ENCODE measurements around the gene KANK2. TPM values are rescaled to one million over a fixed set of nuclear protein-coding genes. Genes with fewer than 3 reads are reported as not detected.
"Not testable (repeated sequence)": the region's sequence is repeated elsewhere in the genome, so short reads cannot be mapped to it uniquely, and the experiment has no call there.

KANK2 gene
- total RNA-seq, 1 donor from 2014 or later = 55.3 TPM

DNA sequence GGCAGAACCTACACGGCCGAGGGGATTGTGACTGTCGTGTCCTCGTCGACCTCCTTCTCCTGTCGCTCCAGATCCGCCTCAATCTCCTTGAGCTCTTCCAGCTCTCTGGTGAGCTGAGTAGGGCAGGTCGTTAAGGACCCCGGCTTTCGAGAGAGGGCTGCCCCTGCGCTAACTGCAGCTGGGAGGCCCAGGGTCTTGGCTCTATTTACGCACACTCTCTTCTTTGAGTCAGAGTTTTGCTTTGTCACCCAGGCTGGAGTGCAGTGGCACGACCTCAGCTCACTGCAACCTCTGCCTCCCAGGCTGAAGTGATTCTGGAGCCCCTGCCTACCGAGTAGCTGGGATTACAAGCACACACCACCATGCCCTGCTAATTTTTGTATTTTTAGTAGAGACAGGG is 49.3 kb downstream of the KANK2 start:
- H3K27me3 Mint-ChIP-seq = no peaks in the 10 kb centered on the region
- DNase-seq (ENCODE audit: extremely low spot score, unreplicated experiment) = no peak
- TF ChIP-seq, protein P1, sequence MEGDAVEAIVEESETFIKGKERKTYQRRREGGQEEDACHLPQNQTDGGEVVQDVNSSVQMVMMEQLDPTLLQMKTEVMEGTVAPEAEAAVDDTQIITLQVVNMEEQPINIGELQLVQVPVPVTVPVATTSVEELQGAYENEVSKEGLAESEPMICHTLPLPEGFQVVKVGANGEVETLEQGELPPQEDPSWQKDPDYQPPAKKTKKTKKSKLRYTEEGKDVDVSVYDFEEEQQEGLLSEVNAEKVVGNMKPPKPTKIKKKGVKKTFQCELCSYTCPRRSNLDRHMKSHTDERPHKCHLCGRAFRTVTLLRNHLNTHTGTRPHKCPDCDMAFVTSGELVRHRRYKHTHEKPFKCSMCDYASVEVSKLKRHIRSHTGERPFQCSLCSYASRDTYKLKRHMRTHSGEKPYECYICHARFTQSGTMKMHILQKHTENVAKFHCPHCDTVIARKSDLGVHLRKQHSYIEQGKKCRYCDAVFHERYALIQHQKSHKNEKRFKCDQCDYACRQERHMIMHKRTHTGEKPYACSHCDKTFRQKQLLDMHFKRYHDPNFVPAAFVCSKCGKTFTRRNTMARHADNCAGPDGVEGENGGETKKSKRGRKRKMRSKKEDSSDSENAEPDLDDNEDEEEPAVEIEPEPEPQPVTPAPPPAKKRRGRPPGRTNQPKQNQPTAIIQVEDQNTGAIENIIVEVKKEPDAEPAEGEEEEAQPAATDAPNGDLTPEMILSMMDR (conservative IDR thresholded peaks at IDR 0.05) = no peak
- H3K27ac Mint-ChIP-seq = no peak overlapping the region
- H3K36me3 Mint-ChIP-seq = peaks cover 4% of the 10 kb centered on the region
- H3K4me3 Mint-ChIP-seq = no peak overlapping the region
- peaks cover 7% of the 10 kb centered on the region for H3K4me1 Mint-ChIP-seq (ENCODE audit: unreplicated experiment)
- no peaks in the 10 kb centered on the region for H3K9me3 Mint-ChIP-seq

DNA sequence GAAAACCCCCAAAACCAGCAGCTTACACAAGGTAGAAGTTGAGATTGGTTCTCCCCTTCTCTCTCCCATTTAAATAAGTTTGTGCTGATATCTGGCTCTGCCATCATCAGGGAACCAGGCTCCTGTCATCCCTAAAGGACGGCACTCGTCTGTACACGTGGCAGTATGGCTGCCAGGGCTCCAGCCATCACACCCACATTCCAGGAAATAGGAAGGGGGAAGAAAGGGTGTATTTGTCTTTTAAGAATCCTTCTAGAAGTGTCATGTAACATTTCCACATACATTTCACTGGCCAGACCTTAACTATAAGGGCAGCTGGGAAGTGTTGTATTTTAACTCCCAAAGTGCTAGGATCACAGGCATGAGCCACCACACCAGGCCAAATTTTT is 51.8 kb downstream of the KANK2 start:
- Mint-ChIP-seq H3K4me1 (ENCODE audit: unreplicated experiment) (peaks cover 4% of the 10 kb centered on the region), H3K36me3 (peaks cover 4% of the 10 kb centered on the region), H3K9me3 (no peaks in the 10 kb centered on the region), H3K27ac (no peak overlapping the region), H3K27me3 (no peaks in the 10 kb centered on the region), H3K4me3 (no peak overlapping the region)
- no peak for DNase-seq (ENCODE audit: extremely low spot score, unreplicated experiment)
- TF ChIP-seq, protein P1 (conservative IDR thresholded peaks at IDR 0.05) = no peak

DNA sequence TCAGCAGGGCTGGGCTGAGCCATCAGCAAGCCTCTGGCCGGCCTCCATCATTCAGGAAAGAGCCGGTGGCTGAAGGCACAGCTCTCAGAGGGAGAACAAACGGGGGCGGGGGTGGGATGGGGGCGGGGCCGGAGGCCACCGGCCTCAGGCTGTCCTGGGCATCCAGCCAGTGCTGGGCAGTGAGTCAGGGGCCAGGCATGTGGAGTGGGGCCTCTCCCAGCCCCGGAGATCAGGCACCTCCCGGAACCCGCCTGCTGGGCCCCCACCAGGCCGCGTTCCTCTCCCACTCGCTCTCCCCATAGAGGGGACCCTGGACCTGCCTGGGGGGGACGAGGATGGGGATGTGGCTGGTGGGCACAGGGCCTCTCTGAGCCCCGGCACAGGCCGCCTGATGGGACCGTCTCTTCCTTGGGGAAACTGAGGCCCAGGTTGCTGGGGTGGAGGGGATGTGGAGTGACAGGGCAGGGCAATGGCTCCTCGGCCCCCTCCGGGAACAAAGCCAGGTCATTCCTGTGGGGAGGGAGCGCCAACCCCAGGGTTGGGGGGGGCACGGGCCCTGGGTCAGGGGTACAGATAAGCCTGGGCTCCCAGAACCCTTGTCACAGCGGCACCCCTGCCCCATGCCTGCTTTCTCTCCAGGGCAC is 54.7 kb downstream of the KANK2 start:
- Mint-ChIP-seq H3K27ac (peak overlapping the region; percentile 71), H3K9me3 (no peaks in the 10 kb centered on the region), H3K4me3 (no peak overlapping the region), H3K36me3 (peaks cover 4% of the 10 kb centered on the region), H3K27me3 (no peaks in the 10 kb centered on the region), H3K4me1 (ENCODE audit: unreplicated experiment) (peaks cover 15% of the 10 kb centered on the region)
- TF ChIP-seq, protein P1 (conservative IDR thresholded peaks at IDR 0.05) = no peak
- DNase-seq (ENCODE audit: extremely low spot score, unreplicated experiment) = peak; percentile 75

DNA sequence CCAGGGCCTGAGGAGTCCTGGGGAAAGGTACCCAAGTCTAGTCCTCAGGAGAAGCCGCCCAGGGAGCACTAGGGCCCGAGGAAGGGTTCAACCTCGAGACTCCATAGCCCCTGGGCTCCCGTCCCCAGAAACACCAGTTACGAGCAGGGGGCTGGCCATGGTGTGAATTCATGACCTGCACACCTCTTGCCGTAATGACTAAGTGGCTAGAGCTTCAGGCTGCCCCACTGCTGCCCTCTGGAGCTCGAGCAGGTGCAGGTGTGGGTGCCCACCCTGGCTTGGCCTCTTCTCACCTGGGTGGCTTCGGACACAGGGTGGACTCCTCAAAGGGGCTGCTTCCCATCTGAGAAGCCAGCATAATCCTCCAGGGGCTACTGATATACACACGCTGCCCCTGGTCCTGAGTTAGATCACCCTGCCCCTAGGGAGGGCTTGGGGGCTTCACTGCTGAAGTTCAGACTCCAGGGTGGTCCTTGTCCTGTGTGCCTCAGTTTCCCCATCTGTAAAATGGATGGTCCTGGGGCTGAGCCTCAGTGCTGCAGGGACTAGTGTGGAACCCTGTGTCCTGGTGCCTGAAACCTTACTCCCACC is 55.3 kb downstream of the KANK2 start:
- Mint-ChIP-seq H3K36me3 (peaks cover 4% of the 10 kb centered on the region), H3K4me3 (no peak overlapping the region), H3K4me1 (ENCODE audit: unreplicated experiment) (peaks cover 16% of the 10 kb centered on the region), H3K27me3 (no peaks in the 10 kb centered on the region), H3K9me3 (no peaks in the 10 kb centered on the region), H3K27ac (peak overlapping the region; percentile 55)
- TF ChIP-seq, protein P1 (conservative IDR thresholded peaks at IDR 0.05) = no peak
- no peak for DNase-seq (ENCODE audit: extremely low spot score, unreplicated experiment)

DNA sequence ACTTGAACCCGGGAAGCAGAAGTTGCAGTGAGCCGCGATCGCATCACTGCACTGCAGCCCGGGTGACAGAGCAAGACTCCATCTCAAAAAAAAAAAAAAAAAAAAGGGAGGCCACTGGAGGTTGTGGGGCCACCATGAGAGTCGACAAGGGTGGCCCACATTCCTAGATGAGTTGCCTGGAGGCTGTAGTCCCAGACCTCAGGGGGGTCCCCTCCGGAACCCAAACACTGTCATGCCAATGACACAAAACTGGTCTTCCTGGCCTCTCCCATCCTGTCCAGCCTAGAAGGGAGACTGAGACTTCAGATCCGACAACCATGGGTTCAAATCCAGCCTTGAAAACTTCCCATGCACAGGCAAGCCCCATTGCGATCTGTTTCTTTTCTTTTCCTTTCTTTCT is 56.4 kb downstream of the KANK2 start:
- H3K9me3 Mint-ChIP-seq = no peaks in the 10 kb centered on the region
- no peak for DNase-seq (ENCODE audit: extremely low spot score, unreplicated experiment)
- peaks cover under 1% of the 10 kb centered on the region for H3K36me3 Mint-ChIP-seq
- no peaks in the 10 kb centered on the region for H3K27me3 Mint-ChIP-seq
- TF ChIP-seq, protein P1 (conservative IDR thresholded peaks at IDR 0.05) = no peak
- H3K4me3 Mint-ChIP-seq = no peak overlapping the region
- no peak overlapping the region for H3K27ac Mint-ChIP-seq
- peaks cover 16% of the 10 kb centered on the region for H3K4me1 Mint-ChIP-seq (ENCODE audit: unreplicated experiment)

DNA sequence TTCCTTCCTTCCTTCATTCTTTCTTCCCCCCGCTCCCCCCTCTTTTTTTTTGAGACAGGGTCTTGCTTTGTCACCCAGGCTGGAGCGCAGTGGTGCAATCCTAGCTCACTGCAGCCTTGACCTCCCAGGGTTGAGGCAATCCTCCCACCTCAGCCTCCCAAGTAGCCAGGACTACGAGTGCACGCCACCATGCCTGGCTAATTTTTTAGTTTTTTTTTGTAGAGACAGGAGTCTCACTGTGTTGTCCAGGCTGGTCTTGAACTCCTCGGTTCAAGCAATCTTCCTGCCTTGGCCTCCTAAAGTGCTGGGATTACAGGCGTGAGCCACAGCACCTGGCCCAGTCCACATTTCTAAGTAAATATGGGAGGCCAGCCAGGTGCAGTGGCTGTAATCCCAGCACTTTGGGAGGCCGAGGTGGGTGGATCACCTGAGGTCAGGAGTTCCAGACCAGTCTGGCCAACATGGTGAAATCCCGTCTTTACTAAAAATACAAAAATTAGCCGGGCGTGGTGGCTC is 57.3 kb downstream of the KANK2 start:
- H3K9me3 Mint-ChIP-seq; H3K27me3 Mint-ChIP-seq; H3K36me3 Mint-ChIP-seq; H3K27ac Mint-ChIP-seq; H3K4me3 Mint-ChIP-seq; DNase-seq (ENCODE audit: extremely low spot score, unreplicated experiment): not testable (repeated sequence)
- H3K4me1 Mint-ChIP-seq (ENCODE audit: unreplicated experiment) = peaks cover 16% of the 10 kb centered on the region

Data from type B pancreatic cell (in vitro differentiated cells).